Measurements from ENCODE around the gene ZNF182. TPM values are rescaled to one million over a fixed set of nuclear protein-coding genes. Genes with fewer than 3 reads are reported as not detected.
"Not testable (repeated sequence)": the region's sequence is repeated elsewhere in the genome, so short reads cannot be mapped to it uniquely, and the experiment has no call there.

The ZNF182 gene
- total RNA-seq, 1 donor from 2014 or later = 10.0 TPM

GRCh38 chrX:48030237-48030636 is 26.4 kb upstream of the ZNF182 start:
- CTCF ChIA-PET = no interaction called here
- POLR2A ChIA-PET = no interaction called here
- Mint-ChIP-seq H3K4me3 (no peak overlapping the region), H3K4me1 (no peaks in the 10 kb centered on the region), H3K27ac (no peak overlapping the region), H3K9me3 (no peaks in the 10 kb centered on the region), H3K27me3 (no peaks in the 10 kb centered on the region), H3K36me3 (ENCODE audit: low read depth) (no peaks in the 10 kb centered on the region)
- ATAC-seq (ENCODE audit: low read depth) (no peak), DNase-seq (no peak)
- TF ChIP-seq CTCF (IDR thresholded peaks at IDR 0.05) = no peak
- intact Hi-C loops (cut with micrococcal nuclease) = no loop called here

- no peak overlapping the region for H3K27ac Mint-ChIP-seq
- DNase-seq (no peak), ATAC-seq (ENCODE audit: low read depth) (no peak)
- H3K27me3 Mint-ChIP-seq = no peaks in the 10 kb centered on the region
- no peak overlapping the region for H3K4me3 Mint-ChIP-seq
- H3K4me1 Mint-ChIP-seq = no peaks in the 10 kb centered on the region
- intact Hi-C loops (cut with micrococcal nuclease) = no loop called here
- POLR2A ChIA-PET = no interaction called here
- TF ChIP-seq CTCF (IDR thresholded peaks at IDR 0.05) = no peak
- CTCF ChIA-PET = no interaction called here
- no peaks in the 10 kb centered on the region for H3K9me3 Mint-ChIP-seq
- no peaks in the 10 kb centered on the region for H3K36me3 Mint-ChIP-seq (ENCODE audit: low read depth)
Measured at GRCh38 chrX:48028091-48028490, 24.3 kb upstream of the ZNF182 start.

- intact Hi-C loops (cut with micrococcal nuclease); H3K36me3 Mint-ChIP-seq (ENCODE audit: low read depth); DNase-seq; H3K4me3 Mint-ChIP-seq; H3K27me3 Mint-ChIP-seq; H3K9me3 Mint-ChIP-seq; CTCF ChIA-PET; H3K4me1 Mint-ChIP-seq; H3K27ac Mint-ChIP-seq; ATAC-seq (ENCODE audit: low read depth); POLR2A ChIA-PET: not testable (repeated sequence)
Measured at GRCh38 chrX:48027545-48027944, 23.8 kb upstream of the ZNF182 start.

- no peak overlapping the region for H3K4me3 Mint-ChIP-seq
- CTCF ChIA-PET = no interaction called here
- H3K36me3 Mint-ChIP-seq (ENCODE audit: low read depth) = no peaks in the 10 kb centered on the region
- POLR2A ChIA-PET = no interaction called here
- DNase-seq = no peak
- intact Hi-C loops (cut with micrococcal nuclease) = no loop called here
- no peak for TF ChIP-seq CTCF (IDR thresholded peaks at IDR 0.05)
- H3K4me1 Mint-ChIP-seq = no peaks in the 10 kb centered on the region
- H3K27ac Mint-ChIP-seq = no peak overlapping the region
- no peaks in the 10 kb centered on the region for H3K9me3 Mint-ChIP-seq
- no peaks in the 10 kb centered on the region for H3K27me3 Mint-ChIP-seq
- ATAC-seq (ENCODE audit: low read depth) = no peak
Measured at GRCh38 chrX:48025561-48025960, 21.8 kb upstream of the ZNF182 start.

- ATAC-seq (ENCODE audit: low read depth) (no peak), DNase-seq (no peak)
- no peaks in the 10 kb centered on the region for H3K27me3 Mint-ChIP-seq
- ChIA-PET POLR2A (no interaction called here), CTCF (no interaction called here)
- no peak overlapping the region for H3K4me3 Mint-ChIP-seq
- H3K9me3 Mint-ChIP-seq = no peaks in the 10 kb centered on the region
- H3K36me3 Mint-ChIP-seq (ENCODE audit: low read depth) = no peaks in the 10 kb centered on the region
- TF ChIP-seq CTCF (IDR thresholded peaks at IDR 0.05) = no peak
- no peak overlapping the region for H3K27ac Mint-ChIP-seq
- intact Hi-C loops (cut with micrococcal nuclease) = no loop called here
- no peaks in the 10 kb centered on the region for H3K4me1 Mint-ChIP-seq
Measured at GRCh38 chrX:48022738-48023137, 18.9 kb upstream of the ZNF182 start.

DNA sequence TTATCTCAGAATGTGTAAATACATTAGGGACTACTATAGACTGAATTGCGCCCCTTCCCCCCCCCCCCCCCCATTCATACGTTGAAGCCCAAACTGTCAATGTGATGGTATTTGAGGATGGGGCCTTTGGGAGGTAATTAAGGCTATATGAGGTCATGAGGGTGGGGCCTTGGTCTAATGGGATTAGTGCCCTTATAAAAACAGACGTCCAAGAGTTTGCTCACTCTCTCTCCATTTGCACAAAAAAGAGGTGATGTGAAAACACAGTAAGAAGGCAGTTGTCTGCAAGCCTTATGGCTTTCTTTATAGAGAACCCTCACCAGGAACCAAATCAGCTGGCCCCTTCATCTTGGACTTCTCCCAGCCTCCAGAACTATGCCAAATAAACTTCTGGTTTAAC is 18.3 kb upstream of the ZNF182 start:
- no peaks in the 10 kb centered on the region for H3K4me1 Mint-ChIP-seq
- no peak overlapping the region for H3K4me3 Mint-ChIP-seq
- DNase-seq (no peak), ATAC-seq (ENCODE audit: low read depth) (no peak)
- ChIA-PET POLR2A (no interaction called here), CTCF (no interaction called here)
- H3K9me3 Mint-ChIP-seq = no peaks in the 10 kb centered on the region
- H3K27ac Mint-ChIP-seq = no peak overlapping the region
- intact Hi-C loops (cut with micrococcal nuclease) = no loop called here
- H3K27me3 Mint-ChIP-seq = no peaks in the 10 kb centered on the region
- H3K36me3 Mint-ChIP-seq (ENCODE audit: low read depth) = no peaks in the 10 kb centered on the region
- TF ChIP-seq CTCF (IDR thresholded peaks at IDR 0.05) = no peak
